AG04449 (cell line): ENCODE data around the gene NDUFS8.

ENCODE experiments used
- CTCF ChIA-PET: fragments of 350-600 bp; formaldehyde crosslinking; extraction: SDS; loops from one replicate; lab custom pipeline; 2021; ENCODE audit warnings: antibody characterized with exemption; lab: Yijun Ruan, JAX
- POLR2A ChIA-PET: fragments of 400-600, 350-600 bp; formaldehyde crosslinking; extraction: SDS; loops from one replicate; lab custom pipeline; 2020; ENCODE audit warnings: antibody characterized with exemption, inconsistent platforms; lab: Yijun Ruan, JAX
- DNase-seq: peaks from one replicate; pipeline ENCODE4 v3.0.0-alpha.2; 2010; ENCODE audit warnings: low read depth, low spot score
- H3K4me3 ChIP-seq: 2 replicates; pipeline ENCODE4 v1.5.1; 2011; ENCODE audit warnings: low read depth, mild to moderate bottlenecking, control low read depth, low read length
- CTCF ChIP-seq: IDR thresholded peaks from one replicate; pipeline ENCODE4 v1.5.1; 2011; ENCODE audit warnings: mild to moderate bottlenecking, moderate library complexity, low read length, control low read depth, inconsistent platforms; ENCODE audit not compliant: insufficient read depth; ENCODE audit errors: missing control alignments

The NDUFS8 gene

GRCh38 chr11:68013611-68014156 lies 16.8 kb upstream of the NDUFS8 start:
- DNase-seq = no peak
- CTCF ChIA-PET = interaction anchor here (1.0 to 3.1 kb wide), 2 partner anchors 190 to 196 kb away, joined by 3 to 18 read pairs; no protein-coding TSS in a partner anchor
- no peak overlapping the region for H3K4me3 ChIP-seq
- POLR2A ChIA-PET = interaction anchor here (0.9 to 1.2 kb wide), 5 partner anchors 13 to 30 kb away, joined by 3 to 4 read pairs (median 3); partner anchors contain the start of gene NDUFS8
- TF ChIP-seq CTCF = no peak

- no peak overlapping the region for H3K4me3 ChIP-seq
Observed at GRCh38 chr11:68014157-68014946, 16.1 kb upstream of the NDUFS8 start.

GRCh38 chr11:68014947-68015447 lies 15.5 kb upstream of the NDUFS8 start:
- no peak for DNase-seq
- H3K4me3 ChIP-seq = no peak overlapping the region
- ChIA-PET CTCF (interaction anchor here (0.9 to 3.1 kb wide), 2 partner anchors 14 to 194 kb away, joined by 3 to 18 read pairs; no protein-coding TSS in a partner anchor), POLR2A (interaction anchor here (1.0 kb wide), 1 partner anchor 12 kb away, joined by 4 read pairs; no protein-coding TSS in a partner anchor)
- TF ChIP-seq CTCF = no peak

More at GRCh38 chr11:68014157-68014946, 16.1 kb upstream of the NDUFS8 start:
- TF ChIP-seq CTCF = no peak
- POLR2A ChIA-PET = interaction anchor here (0.6 to 1.0 kb wide), 3 partner anchors 12 to 67 kb away, joined by 3 to 4 read pairs (median 3); no protein-coding TSS in a partner anchor
- CTCF ChIA-PET = interaction anchor here (3.1 kb wide), 1 partner anchor 195 kb away, joined by 18 read pairs; no protein-coding TSS in a partner anchor
- no peak for DNase-seq

- ChIA-PET CTCF (interaction anchor here (0.9 kb wide), 1 partner anchor 13 kb away, joined by 3 read pairs; no protein-coding TSS in a partner anchor), POLR2A (no interaction called here)
- TF ChIP-seq CTCF = no peak
- no peak overlapping the region for H3K4me3 ChIP-seq
- no peak for DNase-seq
Observed at GRCh38 chr11:68015467-68015866, 15.0 kb upstream of the NDUFS8 start.

- no peak for DNase-seq
- H3K4me3 ChIP-seq = no peak overlapping the region
- ChIA-PET POLR2A (no interaction called here), CTCF (no interaction called here)
- no peak for TF ChIP-seq CTCF
Observed at GRCh38 chr11:68016161-68016903, 14.1 kb upstream of the NDUFS8 start.
